ENCODE measurements around the gene AGPAT3.

The AGPAT3 gene

GRCh38 chr21:43923391-43923790, 58.4 kb downstream of the AGPAT3 start:
- Histone ChIP-seq H3K9me3 (no peaks in the 10 kb centered on the region), H3K36me3 (no peaks in the 10 kb centered on the region), H3K27me3 (peaks cover 3% of the 10 kb centered on the region), H3K4me3 (ENCODE audit: low read depth in 1 of 2, low read length in 1 of 2) (no peak overlapping the region), H3K27ac (no peak overlapping the region), H3K4me1 (ENCODE audit: control insufficient read depth in 1 of 2, insufficient read depth in 1 of 2, low read depth in 1 of 2, low read length in 1 of 2) (no peaks in the 10 kb centered on the region)
- TF ChIP-seq, protein P1, sequence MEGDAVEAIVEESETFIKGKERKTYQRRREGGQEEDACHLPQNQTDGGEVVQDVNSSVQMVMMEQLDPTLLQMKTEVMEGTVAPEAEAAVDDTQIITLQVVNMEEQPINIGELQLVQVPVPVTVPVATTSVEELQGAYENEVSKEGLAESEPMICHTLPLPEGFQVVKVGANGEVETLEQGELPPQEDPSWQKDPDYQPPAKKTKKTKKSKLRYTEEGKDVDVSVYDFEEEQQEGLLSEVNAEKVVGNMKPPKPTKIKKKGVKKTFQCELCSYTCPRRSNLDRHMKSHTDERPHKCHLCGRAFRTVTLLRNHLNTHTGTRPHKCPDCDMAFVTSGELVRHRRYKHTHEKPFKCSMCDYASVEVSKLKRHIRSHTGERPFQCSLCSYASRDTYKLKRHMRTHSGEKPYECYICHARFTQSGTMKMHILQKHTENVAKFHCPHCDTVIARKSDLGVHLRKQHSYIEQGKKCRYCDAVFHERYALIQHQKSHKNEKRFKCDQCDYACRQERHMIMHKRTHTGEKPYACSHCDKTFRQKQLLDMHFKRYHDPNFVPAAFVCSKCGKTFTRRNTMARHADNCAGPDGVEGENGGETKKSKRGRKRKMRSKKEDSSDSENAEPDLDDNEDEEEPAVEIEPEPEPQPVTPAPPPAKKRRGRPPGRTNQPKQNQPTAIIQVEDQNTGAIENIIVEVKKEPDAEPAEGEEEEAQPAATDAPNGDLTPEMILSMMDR (IDR thresholded peaks at IDR 0.05) = no peak

DNA sequence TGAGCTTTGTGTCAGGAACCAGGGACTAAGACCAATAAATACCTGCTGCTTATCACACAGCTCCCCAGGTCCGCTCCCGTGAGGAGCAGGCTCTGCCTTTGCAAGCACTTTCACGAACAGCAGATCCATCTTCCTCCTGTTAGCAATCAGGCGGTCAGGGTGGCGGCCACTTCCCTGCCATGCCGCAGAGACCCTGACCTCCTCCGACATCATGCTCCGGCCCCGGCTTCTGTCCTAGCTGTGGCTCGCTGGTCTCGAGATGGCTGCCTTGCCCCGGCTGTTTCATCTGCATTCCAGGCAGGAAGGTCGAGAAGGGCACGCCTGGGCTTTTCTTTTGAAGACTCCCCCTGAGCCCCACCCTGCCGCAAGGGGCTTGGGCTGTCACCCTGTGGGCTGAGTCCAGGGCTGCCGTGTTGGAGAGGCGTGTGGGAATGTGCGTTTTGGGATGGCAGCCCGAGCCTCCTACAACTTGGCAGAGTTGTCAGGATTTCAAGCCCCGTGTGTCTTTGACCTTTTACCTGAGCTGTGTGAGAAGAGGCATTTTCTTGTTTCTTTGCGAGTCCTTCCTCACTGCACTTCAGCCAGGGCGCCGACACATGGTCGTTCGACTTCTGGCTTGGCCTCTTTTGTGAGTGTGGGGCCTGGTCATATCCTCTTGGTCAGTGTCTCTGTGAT, 59.5 kb downstream of the AGPAT3 start:
- Histone ChIP-seq H3K36me3 (no peaks in the 10 kb centered on the region), H3K4me3 (ENCODE audit: low read depth in 1 of 2, low read length in 1 of 2) (no peak overlapping the region), H3K27me3 (no peaks in the 10 kb centered on the region), H3K9me3 (no peaks in the 10 kb centered on the region), H3K4me1 (ENCODE audit: control insufficient read depth in 1 of 2, insufficient read depth in 1 of 2, low read depth in 1 of 2, low read length in 1 of 2) (no peaks in the 10 kb centered on the region), H3K27ac (no peak overlapping the region)
- TF ChIP-seq, protein P1 (IDR thresholded peaks at IDR 0.05) = no peak

DNA sequence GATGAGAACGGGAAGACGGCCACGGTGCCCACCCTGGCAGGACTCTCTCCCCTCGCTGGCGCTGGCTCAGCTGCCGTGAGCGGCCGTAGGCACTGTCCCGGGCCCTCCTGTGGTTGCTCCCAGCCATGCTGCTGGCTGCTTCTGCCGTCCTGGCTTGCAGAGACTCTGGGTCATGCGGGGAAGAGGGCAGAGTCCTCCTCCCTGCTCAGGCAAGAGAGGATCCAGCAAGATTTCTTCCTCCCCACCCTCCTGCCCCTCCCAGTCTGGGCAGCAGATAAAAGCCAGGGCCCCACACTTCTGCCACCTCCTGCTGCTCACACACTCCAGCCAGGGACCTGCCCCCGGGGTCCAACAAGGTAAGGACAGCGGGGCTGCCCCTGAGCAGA, 60.1 kb downstream of the AGPAT3 start:
- no peaks in the 10 kb centered on the region for H3K4me1 ChIP-seq (ENCODE audit: control insufficient read depth in 1 of 2, insufficient read depth in 1 of 2, low read depth in 1 of 2, low read length in 1 of 2)
- H3K9me3 ChIP-seq = no peaks in the 10 kb centered on the region
- TF ChIP-seq, protein P1 (IDR thresholded peaks at IDR 0.05) = no peak
- H3K4me3 ChIP-seq (ENCODE audit: low read depth in 1 of 2, low read length in 1 of 2) = no peak overlapping the region
- no peaks in the 10 kb centered on the region for H3K36me3 ChIP-seq
- H3K27me3 ChIP-seq = no peaks in the 10 kb centered on the region
- no peak overlapping the region for H3K27ac ChIP-seq

GRCh38 chr21:43925609-43926008, 60.6 kb downstream of the AGPAT3 start:
- H3K9me3 ChIP-seq = no peaks in the 10 kb centered on the region
- TF ChIP-seq, protein P1 (IDR thresholded peaks at IDR 0.05) = no peak
- no peak overlapping the region for H3K27ac ChIP-seq
- no peaks in the 10 kb centered on the region for H3K36me3 ChIP-seq
- H3K27me3 ChIP-seq = no peaks in the 10 kb centered on the region
- no peak overlapping the region for H3K4me3 ChIP-seq (ENCODE audit: low read depth in 1 of 2, low read length in 1 of 2)
- no peaks in the 10 kb centered on the region for H3K4me1 ChIP-seq (ENCODE audit: control insufficient read depth in 1 of 2, insufficient read depth in 1 of 2, low read depth in 1 of 2, low read length in 1 of 2)

GRCh38 chr21:43926196-43926595, 61.2 kb downstream of the AGPAT3 start:
- Histone ChIP-seq H3K4me1 (ENCODE audit: control insufficient read depth in 1 of 2, insufficient read depth in 1 of 2, low read depth in 1 of 2, low read length in 1 of 2) (no peaks in the 10 kb centered on the region), H3K4me3 (ENCODE audit: low read depth in 1 of 2, low read length in 1 of 2) (no peak overlapping the region), H3K27me3 (no peaks in the 10 kb centered on the region), H3K36me3 (no peaks in the 10 kb centered on the region), H3K27ac (no peak overlapping the region), H3K9me3 (no peaks in the 10 kb centered on the region)
- TF ChIP-seq, protein P1 (IDR thresholded peaks at IDR 0.05) = no peak

Measured in neutrophil (primary cell).